ENCODE results near the gene ARHGAP9.

The ARHGAP9 gene

DNA sequence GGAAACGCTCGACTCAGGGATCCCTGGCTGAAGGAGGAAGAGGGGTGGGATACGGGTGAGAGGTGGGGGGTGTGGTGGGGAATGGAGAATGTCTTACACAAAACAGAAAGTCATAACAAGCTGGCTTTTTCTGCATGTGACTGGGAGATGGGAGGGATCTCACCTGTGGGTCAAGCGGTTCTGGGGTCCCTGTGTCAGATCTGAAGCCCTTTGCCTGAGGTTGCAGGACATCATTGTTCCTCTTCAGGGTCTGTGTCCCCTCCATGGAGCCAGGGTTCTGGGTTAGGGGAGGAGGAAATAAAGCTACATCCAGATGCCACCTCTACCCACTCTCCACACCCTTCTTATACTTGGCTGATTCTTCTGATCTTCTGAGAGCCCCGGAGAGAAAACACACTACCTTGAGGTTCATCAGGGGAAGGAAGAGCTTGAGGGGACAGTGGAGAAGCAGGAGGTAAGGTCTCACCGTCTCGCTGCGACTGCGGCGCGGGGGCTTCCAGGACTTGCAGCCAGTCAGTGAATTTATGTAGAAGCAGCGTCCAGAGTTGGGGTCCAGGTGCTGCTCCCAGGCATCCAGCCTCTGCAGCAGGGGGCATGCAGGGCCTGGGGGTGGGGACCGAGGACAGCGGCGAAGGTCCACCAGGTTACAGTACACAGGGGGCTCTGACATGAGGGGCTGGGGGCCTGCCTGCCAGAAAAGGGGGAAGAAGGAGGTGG lies 2.5 kb downstream of the ARHGAP9 start:
- Histone ChIP-seq H3K27me3 (ENCODE audit: control insufficient read depth in 1 of 2, insufficient read depth in 2 of 2, low read length in 2 of 2) (peaks cover 37 to 47% of the 10 kb centered on the region in 2 donors), H3K9ac (ENCODE audit: low read length in 2 of 2) (no peak overlapping the region), H3K36me3 (ENCODE audit: control insufficient read depth in 2 of 2, insufficient read depth in 2 of 2, low read length in 2 of 2) (no peaks in the 10 kb centered on the region), H3K4me3 (ENCODE audit: low read length in 2 of 2) (peak overlapping the region in 1 of 2 donors; percentile 44), H3K4me1 (ENCODE audit: control insufficient read depth, insufficient read depth, low read length) (peaks cover 17% of the 10 kb centered on the region), H3K9me3 (ENCODE audit: control insufficient read depth in 2 of 2, low read length in 2 of 2) (no peaks in the 10 kb centered on the region), H3K27ac (ENCODE audit: low read length) (no peak overlapping the region)

DNA sequence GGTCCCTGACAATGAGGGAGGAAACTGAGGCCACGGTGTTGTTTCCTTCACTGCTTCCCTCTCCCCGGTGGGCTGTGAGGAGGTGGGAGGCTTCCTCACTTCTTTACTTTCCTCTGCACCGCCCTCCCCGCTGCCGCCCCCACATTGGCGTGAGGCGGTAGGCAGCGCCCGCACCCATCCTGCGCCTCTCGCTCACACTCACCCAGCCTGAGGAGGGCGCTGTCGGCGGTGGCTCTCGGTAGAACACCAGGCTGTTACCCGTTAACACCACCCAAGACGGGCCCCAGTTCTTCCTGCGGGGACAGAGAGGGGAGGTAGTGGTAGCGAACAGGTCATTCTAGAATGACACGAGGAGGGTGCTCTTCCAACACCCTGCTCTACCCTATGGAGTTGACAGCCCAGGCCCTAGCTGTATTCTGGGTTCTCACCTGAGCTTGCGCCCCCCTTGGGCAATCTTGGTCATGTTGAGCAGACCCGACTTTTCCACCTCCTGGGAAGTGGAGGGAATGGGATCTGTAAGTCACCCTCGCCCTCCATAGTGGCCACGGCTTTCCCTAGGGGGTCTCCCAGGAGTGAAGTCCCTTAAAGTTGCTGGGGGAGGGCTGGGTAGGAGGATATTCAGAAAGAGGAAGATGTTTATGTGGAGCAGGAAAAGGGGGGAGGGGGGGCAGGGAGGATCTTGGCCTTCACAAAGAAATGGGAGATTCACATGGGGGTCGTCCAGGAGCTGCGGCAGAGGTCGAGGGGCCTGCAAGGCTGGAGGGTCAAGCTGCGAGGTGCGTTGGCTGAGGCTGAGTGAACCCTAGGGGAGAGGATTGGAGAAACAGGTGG lies 3.3 kb downstream of the ARHGAP9 start:
- no peaks in the 10 kb centered on the region for H3K9me3 ChIP-seq (ENCODE audit: control insufficient read depth in 2 of 2, low read length in 2 of 2)
- no peaks in the 10 kb centered on the region for H3K36me3 ChIP-seq (ENCODE audit: control insufficient read depth in 2 of 2, insufficient read depth in 2 of 2, low read length in 2 of 2)
- no peak overlapping the region for H3K27ac ChIP-seq (ENCODE audit: low read length)
- peaks cover 17% of the 10 kb centered on the region for H3K4me1 ChIP-seq (ENCODE audit: control insufficient read depth, insufficient read depth, low read length)
- peak overlapping the region in 1 of 2 donors; percentile 16 for H3K9ac ChIP-seq (ENCODE audit: low read length in 2 of 2)
- H3K4me3 ChIP-seq (ENCODE audit: low read length in 2 of 2), result peak overlapping the region; percentile 51 to 68
- H3K27me3 ChIP-seq (ENCODE audit: control insufficient read depth in 1 of 2, insufficient read depth in 2 of 2, low read length in 2 of 2), result peaks cover 37 to 50% of the 10 kb centered on the region in 2 donors

DNA sequence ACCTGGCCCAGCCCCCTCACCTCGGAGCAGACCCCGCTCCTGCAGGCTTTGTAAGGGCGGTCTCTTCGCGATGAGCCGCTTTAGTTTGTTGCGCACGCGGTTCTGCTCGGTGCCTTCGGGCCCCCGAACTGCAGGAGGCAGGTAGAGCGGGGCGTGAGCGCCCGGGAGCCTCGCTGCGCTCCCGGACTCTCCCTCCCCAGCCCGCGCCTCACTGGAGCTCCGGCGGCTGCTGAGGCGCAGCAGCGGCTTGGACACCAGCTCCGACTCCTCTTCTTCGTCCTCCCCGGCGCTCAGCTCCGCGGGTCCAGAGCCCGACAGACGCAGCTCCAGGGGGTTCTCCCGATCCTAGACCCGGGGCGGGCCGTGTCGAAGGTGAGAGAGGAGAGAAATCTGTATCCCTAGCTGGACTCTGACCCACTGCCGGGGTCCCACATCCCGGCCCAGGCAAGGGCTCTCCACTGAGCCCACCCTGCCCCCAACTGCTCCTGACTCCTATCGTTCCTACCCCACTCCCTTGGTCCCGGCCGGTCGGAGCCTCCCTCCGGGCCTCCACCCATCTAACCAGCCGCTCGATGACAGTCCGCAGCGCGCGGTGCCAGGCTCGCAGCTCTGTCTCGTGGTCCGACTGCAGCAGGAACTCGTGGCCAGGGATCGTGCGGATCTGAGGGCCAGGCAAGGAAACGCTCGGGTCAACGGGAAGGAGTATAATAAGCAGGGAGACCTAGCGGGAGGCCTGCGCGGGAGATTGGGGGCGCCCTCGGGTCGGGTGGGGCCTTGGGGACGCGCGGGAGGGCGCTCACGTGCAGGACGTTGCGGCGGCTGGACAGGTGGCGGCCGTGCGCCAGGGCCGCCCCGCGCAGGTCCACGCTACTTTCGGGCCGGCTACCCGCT lies 4.2 kb downstream of the ARHGAP9 start:
- Histone ChIP-seq H3K27me3 (ENCODE audit: control insufficient read depth in 1 of 2, insufficient read depth in 2 of 2, low read length in 2 of 2) (peaks cover 37 to 48% of the 10 kb centered on the region in 2 donors), H3K9ac (ENCODE audit: low read length in 2 of 2) (peak overlapping the region in 1 of 2 donors; percentile 16), H3K27ac (ENCODE audit: low read length) (no peak overlapping the region)

DNA sequence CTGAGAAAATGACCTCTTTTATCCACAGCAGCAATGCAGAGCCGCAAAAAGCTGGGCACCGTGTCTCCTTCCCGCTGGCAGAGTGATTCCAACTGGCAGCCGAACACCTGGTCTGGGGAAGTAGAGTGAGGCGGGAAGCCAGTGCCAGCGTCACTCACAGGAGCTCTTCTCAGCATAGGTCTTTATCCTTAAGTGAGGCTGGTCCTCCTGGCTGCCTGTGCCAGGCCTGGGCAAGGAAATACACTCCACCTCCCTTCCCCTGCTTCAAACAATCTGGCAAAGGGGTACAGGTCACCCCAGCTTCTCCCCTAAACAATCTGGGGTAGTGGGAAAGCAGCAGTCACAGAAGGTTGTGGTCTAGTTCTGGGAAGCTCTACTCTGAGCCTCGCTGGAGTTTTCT lies 4.8 kb downstream of the ARHGAP9 start:
- Histone ChIP-seq H3K4me1 (ENCODE audit: control insufficient read depth, insufficient read depth, low read length) (peaks cover 17% of the 10 kb centered on the region), H3K27ac (ENCODE audit: low read length) (no peak overlapping the region), H3K9ac (ENCODE audit: low read length in 2 of 2) (no peak overlapping the region), H3K9me3 (ENCODE audit: control insufficient read depth in 2 of 2, low read length in 2 of 2) (no peaks in the 10 kb centered on the region), H3K27me3 (ENCODE audit: control insufficient read depth in 1 of 2, insufficient read depth in 2 of 2, low read length in 2 of 2) (peaks cover 40 to 48% of the 10 kb centered on the region in 2 donors), H3K36me3 (ENCODE audit: control insufficient read depth in 2 of 2, insufficient read depth in 2 of 2, low read length in 2 of 2) (no peaks in the 10 kb centered on the region), H3K4me3 (ENCODE audit: low read length in 2 of 2) (peak overlapping the region in 1 of 2 donors; percentile 51)

More for the DNA sequence above, 4.2 kb downstream of the ARHGAP9 start:
- Histone ChIP-seq H3K4me3 (ENCODE audit: low read length in 2 of 2) (peak overlapping the region; percentile 51 to 68), H3K4me1 (ENCODE audit: control insufficient read depth, insufficient read depth, low read length) (peaks cover 17% of the 10 kb centered on the region), H3K36me3 (ENCODE audit: control insufficient read depth in 2 of 2, insufficient read depth in 2 of 2, low read length in 2 of 2) (no peaks in the 10 kb centered on the region), H3K9me3 (ENCODE audit: control insufficient read depth in 2 of 2, low read length in 2 of 2) (no peaks in the 10 kb centered on the region)

DNA sequence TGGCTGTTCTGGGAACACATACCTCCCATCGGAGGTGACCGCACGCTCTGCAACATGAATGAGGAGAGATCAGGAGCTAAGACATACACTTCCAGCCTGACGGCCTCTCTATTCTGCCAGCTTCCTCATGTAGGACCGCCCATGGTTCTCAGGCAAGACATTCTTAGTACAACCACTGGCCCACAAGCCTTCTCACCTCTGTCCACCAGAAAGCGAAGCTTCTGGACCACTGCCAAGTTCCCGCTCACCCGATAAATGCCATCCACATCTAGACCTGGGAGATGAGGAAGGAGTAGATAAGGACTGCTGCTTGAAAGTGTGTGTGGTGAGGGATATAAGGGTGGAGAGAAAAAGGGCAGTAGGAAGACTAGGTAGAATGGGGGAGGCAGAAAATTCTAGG lies 5.2 kb downstream of the ARHGAP9 start:
- H3K4me1 ChIP-seq (ENCODE audit: control insufficient read depth, insufficient read depth, low read length), result peaks cover 17% of the 10 kb centered on the region
- no peak overlapping the region for H3K27ac ChIP-seq (ENCODE audit: low read length)
- no peaks in the 10 kb centered on the region for H3K36me3 ChIP-seq (ENCODE audit: control insufficient read depth in 2 of 2, insufficient read depth in 2 of 2, low read length in 2 of 2)
- H3K9ac ChIP-seq (ENCODE audit: low read length in 2 of 2), result no peak overlapping the region
- H3K27me3 ChIP-seq (ENCODE audit: control insufficient read depth in 1 of 2, insufficient read depth in 2 of 2, low read length in 2 of 2), result peaks cover 37 to 48% of the 10 kb centered on the region in 2 donors
- no peaks in the 10 kb centered on the region for H3K9me3 ChIP-seq (ENCODE audit: control insufficient read depth in 2 of 2, low read length in 2 of 2)
- H3K4me3 ChIP-seq (ENCODE audit: low read length in 2 of 2), result no peak overlapping the region

DNA sequence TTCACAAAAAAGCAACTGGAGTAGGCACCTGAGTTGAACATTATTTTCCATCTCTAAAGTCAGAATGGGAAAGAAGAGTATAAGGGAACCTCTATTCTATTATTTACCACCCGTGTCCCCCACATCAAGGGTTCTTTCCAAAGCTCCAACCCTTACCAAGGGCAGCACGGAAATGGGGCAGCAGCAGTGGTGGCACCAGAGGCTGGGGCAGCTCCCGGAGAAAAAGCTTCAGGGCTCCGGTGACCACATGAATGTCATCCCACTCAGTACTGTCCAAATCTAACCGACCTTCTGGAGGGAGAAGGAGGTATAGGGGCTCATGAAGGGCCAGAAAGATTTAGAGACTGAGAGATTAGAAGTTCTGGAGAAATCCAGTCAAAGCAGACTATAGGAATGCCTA lies 5.8 kb downstream of the ARHGAP9 start:
- H3K4me3 ChIP-seq (ENCODE audit: low read length in 2 of 2), result no peak overlapping the region
- H3K9ac ChIP-seq (ENCODE audit: low read length in 2 of 2), result no peak overlapping the region
- no peak overlapping the region for H3K27ac ChIP-seq (ENCODE audit: low read length)
- no peaks in the 10 kb centered on the region for H3K36me3 ChIP-seq (ENCODE audit: control insufficient read depth in 2 of 2, insufficient read depth in 2 of 2, low read length in 2 of 2)
- H3K9me3 ChIP-seq (ENCODE audit: control insufficient read depth in 2 of 2, low read length in 2 of 2), result no peaks in the 10 kb centered on the region
- peaks cover 37 to 46% of the 10 kb centered on the region in 2 donors for H3K27me3 ChIP-seq (ENCODE audit: control insufficient read depth in 1 of 2, insufficient read depth in 2 of 2, low read length in 2 of 2)
- peaks cover 17% of the 10 kb centered on the region for H3K4me1 ChIP-seq (ENCODE audit: control insufficient read depth, insufficient read depth, low read length)

DNA sequence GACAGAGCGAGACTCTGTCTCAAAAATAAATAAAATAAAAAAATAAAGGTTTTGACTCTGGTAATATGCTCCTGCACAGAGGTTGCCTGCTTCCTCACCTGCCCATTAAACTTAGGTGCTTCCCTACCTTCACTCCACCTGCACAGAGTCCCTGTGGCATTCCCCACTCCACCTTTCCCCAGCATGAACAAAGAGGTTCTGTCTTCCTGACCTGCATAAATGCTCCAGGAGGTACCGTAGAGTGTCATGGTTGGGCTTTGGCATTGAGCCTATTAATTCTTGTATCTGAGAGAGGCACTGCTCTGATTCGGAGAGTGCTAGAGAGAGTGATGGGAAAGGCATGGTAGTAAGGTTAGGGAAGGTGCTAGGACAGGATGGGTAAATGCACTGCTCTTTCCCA lies 6.3 kb downstream of the ARHGAP9 start:
- no peak overlapping the region for H3K4me3 ChIP-seq (ENCODE audit: low read length in 2 of 2)
- H3K9ac ChIP-seq (ENCODE audit: low read length in 2 of 2), result no peak overlapping the region
- no peaks in the 10 kb centered on the region for H3K36me3 ChIP-seq (ENCODE audit: control insufficient read depth in 2 of 2, insufficient read depth in 2 of 2, low read length in 2 of 2)
- H3K27ac ChIP-seq (ENCODE audit: low read length), result no peak overlapping the region
- peaks cover 37 to 43% of the 10 kb centered on the region in 2 donors for H3K27me3 ChIP-seq (ENCODE audit: control insufficient read depth in 1 of 2, insufficient read depth in 2 of 2, low read length in 2 of 2)
- no peaks in the 10 kb centered on the region for H3K9me3 ChIP-seq (ENCODE audit: control insufficient read depth in 2 of 2, low read length in 2 of 2)
- peaks cover 17% of the 10 kb centered on the region for H3K4me1 ChIP-seq (ENCODE audit: control insufficient read depth, insufficient read depth, low read length)

DNA sequence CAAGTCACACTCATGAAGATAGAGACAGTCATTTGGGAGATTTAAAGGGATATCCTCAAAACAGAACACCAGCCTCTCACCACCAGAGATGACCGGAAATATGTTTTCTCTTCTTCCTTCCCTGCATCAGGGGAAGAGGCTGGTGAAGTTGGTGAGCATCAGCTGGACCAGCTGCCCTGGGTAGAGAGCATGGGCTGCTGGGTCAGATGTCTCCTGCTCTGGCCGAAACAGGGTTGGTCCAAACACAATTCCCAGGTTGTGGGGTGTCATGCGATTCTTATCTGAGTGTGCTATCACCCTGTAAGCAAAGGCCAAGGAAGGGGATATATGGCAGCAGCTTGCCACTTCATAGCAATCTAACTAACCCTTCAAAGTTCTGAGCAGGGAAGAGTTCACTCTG lies 7.3 kb downstream of the ARHGAP9 start:
- Histone ChIP-seq H3K27me3 (ENCODE audit: control insufficient read depth in 1 of 2, insufficient read depth in 2 of 2, low read length in 2 of 2) (peaks cover 37 to 43% of the 10 kb centered on the region in 2 donors), H3K36me3 (ENCODE audit: control insufficient read depth in 2 of 2, insufficient read depth in 2 of 2, low read length in 2 of 2) (no peaks in the 10 kb centered on the region), H3K4me3 (ENCODE audit: low read length in 2 of 2) (no peak overlapping the region), H3K9me3 (ENCODE audit: control insufficient read depth in 2 of 2, low read length in 2 of 2) (no peaks in the 10 kb centered on the region), H3K4me1 (ENCODE audit: control insufficient read depth, insufficient read depth, low read length) (peaks cover 17% of the 10 kb centered on the region), H3K27ac (ENCODE audit: low read length) (no peak overlapping the region), H3K9ac (ENCODE audit: low read length in 2 of 2) (no peak overlapping the region)

DNA sequence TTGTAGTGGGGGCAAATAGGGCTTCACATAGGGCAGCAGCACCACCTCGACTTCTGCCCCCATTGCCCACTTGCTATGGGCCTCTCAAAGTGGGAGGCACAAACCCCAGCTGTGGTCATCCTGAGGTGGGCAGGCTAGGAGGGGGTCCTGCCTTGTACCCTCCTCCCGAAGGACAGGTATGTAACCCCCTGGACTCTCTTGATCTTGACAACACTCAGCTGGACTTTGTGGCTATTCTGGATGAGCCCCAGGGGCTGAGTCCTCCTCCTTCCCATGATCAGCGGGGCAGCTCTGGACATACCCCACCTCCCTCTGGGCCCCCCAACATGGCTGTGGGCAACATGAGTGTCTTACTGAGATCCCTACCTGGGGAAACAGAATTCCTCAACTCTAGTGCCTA lies 8.0 kb downstream of the ARHGAP9 start:
- H3K4me3 ChIP-seq (ENCODE audit: low read length in 2 of 2), result no peak overlapping the region
- H3K9me3 ChIP-seq (ENCODE audit: control insufficient read depth in 2 of 2, low read length in 2 of 2), result no peaks in the 10 kb centered on the region
- peaks cover 17% of the 10 kb centered on the region for H3K4me1 ChIP-seq (ENCODE audit: control insufficient read depth, insufficient read depth, low read length)
- H3K9ac ChIP-seq (ENCODE audit: low read length in 2 of 2), result no peak overlapping the region
- H3K27me3 ChIP-seq (ENCODE audit: control insufficient read depth in 1 of 2, insufficient read depth in 2 of 2, low read length in 2 of 2), result peaks cover 31 to 36% of the 10 kb centered on the region in 2 donors
- no peak overlapping the region for H3K27ac ChIP-seq (ENCODE audit: low read length)
- H3K36me3 ChIP-seq (ENCODE audit: control insufficient read depth in 2 of 2, insufficient read depth in 2 of 2, low read length in 2 of 2), result no peaks in the 10 kb centered on the region

DNA sequence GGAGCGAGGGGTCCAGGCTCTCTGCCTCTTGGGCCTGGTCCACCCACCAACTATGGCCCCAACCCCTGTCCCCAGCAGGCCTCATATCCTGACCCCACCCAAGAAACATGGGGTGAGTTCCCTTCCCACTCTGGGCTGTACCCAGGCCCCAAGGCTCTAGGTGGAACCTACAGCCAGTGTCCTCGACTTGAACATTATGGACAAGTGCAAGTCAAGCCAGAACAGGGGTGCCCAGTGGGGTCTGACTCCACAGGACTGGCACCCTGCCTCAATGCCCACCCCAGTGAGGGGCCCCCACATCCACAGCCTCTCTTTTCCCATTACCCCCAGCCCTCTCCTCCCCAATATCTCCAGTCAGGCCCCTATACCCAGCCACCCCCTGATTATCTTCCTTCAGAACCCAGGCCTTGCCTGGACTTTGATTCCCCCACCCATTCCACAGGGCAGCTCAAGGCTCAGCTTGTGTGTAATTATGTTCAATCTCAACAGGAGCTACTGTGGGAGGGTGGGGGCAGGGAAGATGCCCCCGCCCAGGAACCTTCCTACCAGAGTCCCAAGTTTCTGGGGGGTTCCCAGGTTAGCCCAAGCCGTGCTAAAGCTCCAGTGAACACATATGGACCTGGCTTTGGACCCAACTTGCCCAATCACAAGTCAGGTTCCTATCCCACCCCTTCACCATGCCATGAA lies 8.6 kb downstream of the ARHGAP9 start:
- Histone ChIP-seq H3K27me3 (ENCODE audit: control insufficient read depth in 1 of 2, insufficient read depth in 2 of 2, low read length in 2 of 2) (peaks cover 26 to 31% of the 10 kb centered on the region in 2 donors), H3K4me3 (ENCODE audit: low read length in 2 of 2) (no peak overlapping the region), H3K4me1 (ENCODE audit: control insufficient read depth, insufficient read depth, low read length) (peaks cover 15% of the 10 kb centered on the region), H3K9ac (ENCODE audit: low read length in 2 of 2) (no peak overlapping the region), H3K9me3 (ENCODE audit: control insufficient read depth in 2 of 2, low read length in 2 of 2) (no peaks in the 10 kb centered on the region), H3K36me3 (ENCODE audit: control insufficient read depth in 2 of 2, insufficient read depth in 2 of 2, low read length in 2 of 2) (no peaks in the 10 kb centered on the region), H3K27ac (ENCODE audit: low read length) (no peak overlapping the region)
